ENCODE results near the gene ACTA2. TPM values are rescaled to one million over a fixed set of nuclear protein-coding genes. Genes with fewer than 3 reads are reported as not detected.

The ACTA2 gene
- total RNA-seq, 2 experiments from 2014 or later: 12.9 to 15.0 TPM

- H3K4me1 Mint-ChIP-seq (ENCODE audit: low read depth): peaks cover 16% of the 10 kb centered on the region
- no peaks in the 10 kb centered on the region for H3K9me3 Mint-ChIP-seq (ENCODE audit: insufficient read depth)
- peaks cover 7% of the 10 kb centered on the region for H3K36me3 Mint-ChIP-seq (ENCODE audit: low read depth)
- ChIA-PET POLR2A (no interaction called here), CTCF (no interaction called here)
- no peak overlapping the region for H3K27ac Mint-ChIP-seq
- no peak overlapping the region for H3K4me3 Mint-ChIP-seq
- H3K27me3 Mint-ChIP-seq (ENCODE audit: low read depth): no peaks in the 10 kb centered on the region
- DNase-seq (no peak), ATAC-seq (no peak)
These were observed 14.2 kb upstream of the ACTA2 start for GRCh38 chr10:88966797-88967196.

GRCh38 chr10:88964869-88965415 is 12.4 kb upstream of the ACTA2 start:
- DNase-seq (no peak), ATAC-seq (no peak)
- peaks cover 7% of the 10 kb centered on the region for H3K36me3 Mint-ChIP-seq (ENCODE audit: low read depth)
- POLR2A ChIA-PET: no interaction called here
- no peak overlapping the region for H3K27ac Mint-ChIP-seq
- no peak overlapping the region for H3K4me3 Mint-ChIP-seq
- H3K9me3 Mint-ChIP-seq (ENCODE audit: insufficient read depth): no peaks in the 10 kb centered on the region
- CTCF ChIA-PET: interaction anchor here (1.0 to 1.2 kb wide), 4 partner anchors 17 to 29 kb away, joined by 3 read pairs; partner anchors contain the start of gene FAS
- peaks cover 32% of the 10 kb centered on the region for H3K4me1 Mint-ChIP-seq (ENCODE audit: low read depth)
- H3K27me3 Mint-ChIP-seq (ENCODE audit: low read depth): no peaks in the 10 kb centered on the region

GRCh38 chr10:88964360-88964759 is 11.8 kb upstream of the ACTA2 start:
- DNase-seq (no peak), ATAC-seq (no peak)
- no peak overlapping the region for H3K4me3 Mint-ChIP-seq
- H3K27ac Mint-ChIP-seq: no peak overlapping the region
- H3K27me3 Mint-ChIP-seq (ENCODE audit: low read depth): no peaks in the 10 kb centered on the region
- H3K9me3 Mint-ChIP-seq (ENCODE audit: insufficient read depth): no peaks in the 10 kb centered on the region
- ChIA-PET POLR2A (no interaction called here), CTCF (interaction anchor here (1.0 to 1.3 kb wide), 5 partner anchors 18 to 29 kb away, joined by 3 to 4 read pairs (median 3); partner anchors contain the start of gene FAS)
- peaks cover 10% of the 10 kb centered on the region for H3K36me3 Mint-ChIP-seq (ENCODE audit: low read depth)
- H3K4me1 Mint-ChIP-seq (ENCODE audit: low read depth): peaks cover 32% of the 10 kb centered on the region

GRCh38 chr10:88963318-88963717 is 10.7 kb upstream of the ACTA2 start:
- ChIA-PET CTCF (interaction anchor here (0.9 to 1.3 kb wide), 3 partner anchors 15 to 27 kb away, joined by 4 read pairs; no protein-coding TSS in a partner anchor), POLR2A (no interaction called here)
- Mint-ChIP-seq H3K27ac (no peak overlapping the region), H3K27me3 (ENCODE audit: low read depth) (no peaks in the 10 kb centered on the region), H3K4me3 (no peak overlapping the region), H3K9me3 (ENCODE audit: insufficient read depth) (no peaks in the 10 kb centered on the region), H3K4me1 (ENCODE audit: low read depth) (peaks cover 32% of the 10 kb centered on the region), H3K36me3 (ENCODE audit: low read depth) (peaks cover 10% of the 10 kb centered on the region)
- DNase-seq (no peak), ATAC-seq (no peak)

GRCh38 chr10:88962336-88962735 is 9.8 kb upstream of the ACTA2 start:
- ATAC-seq: peak; percentile 85
- POLR2A ChIA-PET: interaction anchor here (0.6 to 1.1 kb wide), 4 partner anchors 28 to 37 kb away, joined by 3 to 5 read pairs (median 4); partner anchors contain the start of gene FAS

GRCh38 chr10:88961266-88961665 is 8.7 kb upstream of the ACTA2 start:
- no peak overlapping the region for H3K4me3 Mint-ChIP-seq
- H3K27ac Mint-ChIP-seq: no peak overlapping the region
- H3K27me3 Mint-ChIP-seq (ENCODE audit: low read depth): no peaks in the 10 kb centered on the region
- DNase-seq (no peak), ATAC-seq (no peak)
- H3K4me1 Mint-ChIP-seq (ENCODE audit: low read depth): peaks cover 32% of the 10 kb centered on the region
- H3K36me3 Mint-ChIP-seq (ENCODE audit: low read depth): peaks cover 10% of the 10 kb centered on the region
- ChIA-PET CTCF (interaction anchor here (0.9 to 2.5 kb wide), 5 partner anchors 9 to 31 kb away, joined by 3 to 8 read pairs (median 4); partner anchors contain the start of gene FAS), POLR2A (interaction anchor here (1.7 kb wide), 1 partner anchor 30 kb away, joined by 4 read pairs; no protein-coding TSS in a partner anchor)
- no peaks in the 10 kb centered on the region for H3K9me3 Mint-ChIP-seq (ENCODE audit: insufficient read depth)

More at GRCh38 chr10:88962336-88962735, 9.8 kb upstream of the ACTA2 start:
- CTCF ChIA-PET: interaction anchor here (0.6 to 1.3 kb wide), 2 partner anchors 19 to 255 kb away, joined by 3 to 4 read pairs; no protein-coding TSS in a partner anchor
- no peak for DNase-seq
- H3K27me3 Mint-ChIP-seq (ENCODE audit: low read depth): no peaks in the 10 kb centered on the region
- H3K4me1 Mint-ChIP-seq (ENCODE audit: low read depth): peaks cover 32% of the 10 kb centered on the region
- H3K4me3 Mint-ChIP-seq: peak overlapping the region; percentile 17
- peak overlapping the region; percentile 43 for H3K27ac Mint-ChIP-seq
- no peaks in the 10 kb centered on the region for H3K9me3 Mint-ChIP-seq (ENCODE audit: insufficient read depth)
- peaks cover 10% of the 10 kb centered on the region for H3K36me3 Mint-ChIP-seq (ENCODE audit: low read depth)

GRCh38 chr10:88960802-88961201 is 8.2 kb upstream of the ACTA2 start:
- Mint-ChIP-seq H3K9me3 (ENCODE audit: insufficient read depth) (no peaks in the 10 kb centered on the region), H3K4me3 (no peak overlapping the region), H3K27ac (no peak overlapping the region), H3K36me3 (ENCODE audit: low read depth) (peaks cover 10% of the 10 kb centered on the region), H3K27me3 (ENCODE audit: low read depth) (no peaks in the 10 kb centered on the region), H3K4me1 (ENCODE audit: low read depth) (peaks cover 32% of the 10 kb centered on the region)
- DNase-seq (no peak), ATAC-seq (no peak)
- CTCF ChIA-PET: interaction anchor here (0.9 to 2.5 kb wide), 6 partner anchors 9 to 31 kb away, joined by 3 to 8 read pairs (median 4); partner anchors contain the start of gene FAS
- POLR2A ChIA-PET: interaction anchor here (1.7 kb wide), 1 partner anchor 31 kb away, joined by 4 read pairs; no protein-coding TSS in a partner anchor

GRCh38 chr10:88958721-88959120 is 6.1 kb upstream of the ACTA2 start:
- no peak overlapping the region for H3K27ac Mint-ChIP-seq
- ATAC-seq (no peak), DNase-seq (no peak)
- no peaks in the 10 kb centered on the region for H3K27me3 Mint-ChIP-seq (ENCODE audit: low read depth)
- ChIA-PET CTCF (interaction anchor here (2.3 to 3.6 kb wide), 2 partner anchors 24 to 71 kb away, joined by 6 to 17 read pairs; no protein-coding TSS in a partner anchor), POLR2A (no interaction called here)
- H3K4me3 Mint-ChIP-seq: no peak overlapping the region
- peaks cover 33% of the 10 kb centered on the region for H3K4me1 Mint-ChIP-seq (ENCODE audit: low read depth)
- H3K9me3 Mint-ChIP-seq (ENCODE audit: insufficient read depth): peaks cover 2% of the 10 kb centered on the region
- peaks cover 12% of the 10 kb centered on the region for H3K36me3 Mint-ChIP-seq (ENCODE audit: low read depth)

GRCh38 chr10:88957381-88957780 is 4.8 kb upstream of the ACTA2 start:
- ATAC-seq (no peak), DNase-seq (no peak)
- CTCF ChIA-PET: interaction anchor here (0.7 to 3.6 kb wide), 5 partner anchors 12 to 261 kb away, joined by 3 to 17 read pairs (median 4); no protein-coding TSS in a partner anchor
- H3K27ac Mint-ChIP-seq: no peak overlapping the region
- H3K4me1 Mint-ChIP-seq (ENCODE audit: low read depth): peaks cover 24% of the 10 kb centered on the region
- no peak overlapping the region for H3K4me3 Mint-ChIP-seq
- H3K27me3 Mint-ChIP-seq (ENCODE audit: low read depth): no peaks in the 10 kb centered on the region
- H3K36me3 Mint-ChIP-seq (ENCODE audit: low read depth): peaks cover 8% of the 10 kb centered on the region
- peaks cover 3% of the 10 kb centered on the region for H3K9me3 Mint-ChIP-seq (ENCODE audit: insufficient read depth)
- POLR2A ChIA-PET: no interaction called here

- no peak overlapping the region for H3K27ac Mint-ChIP-seq
- ATAC-seq: no peak
- peaks cover 3% of the 10 kb centered on the region for H3K9me3 Mint-ChIP-seq (ENCODE audit: insufficient read depth)
- H3K4me3 Mint-ChIP-seq: no peak overlapping the region
- no peaks in the 10 kb centered on the region for H3K27me3 Mint-ChIP-seq (ENCODE audit: low read depth)
- peaks cover 13% of the 10 kb centered on the region for H3K36me3 Mint-ChIP-seq (ENCODE audit: low read depth)
- DNase-seq: no peak
- peaks cover 2% of the 10 kb centered on the region for H3K4me1 Mint-ChIP-seq (ENCODE audit: low read depth)
- CTCF ChIA-PET: interaction anchor here (0.8 to 2.6 kb wide), 5 partner anchors 11 to 389 kb away, joined by 3 to 8 read pairs (median 5); no protein-coding TSS in a partner anchor
- POLR2A ChIA-PET: no interaction called here
These were observed 2.0 kb upstream of the ACTA2 start for GRCh38 chr10:88954458-88955083.

GRCh38 chr10:88953662-88954061 is 1.1 kb upstream of the ACTA2 start:
- ChIA-PET CTCF (interaction anchor here (0.8 to 2.6 kb wide), 5 partner anchors 10 to 388 kb away, joined by 3 to 8 read pairs (median 5); no protein-coding TSS in a partner anchor), POLR2A (no interaction called here)
- H3K27ac Mint-ChIP-seq: no peak overlapping the region
- no peak for DNase-seq
- peaks cover 13% of the 10 kb centered on the region for H3K36me3 Mint-ChIP-seq (ENCODE audit: low read depth)
- no peak for ATAC-seq
- peaks cover 2% of the 10 kb centered on the region for H3K4me1 Mint-ChIP-seq (ENCODE audit: low read depth)
- H3K27me3 Mint-ChIP-seq (ENCODE audit: low read depth): no peaks in the 10 kb centered on the region
- no peak overlapping the region for H3K4me3 Mint-ChIP-seq
- peaks cover 3% of the 10 kb centered on the region for H3K9me3 Mint-ChIP-seq (ENCODE audit: insufficient read depth)

Measured in activated CD8-positive, alpha-beta T cell treated with anti-CD3 and anti-CD28 coated beads, Interleukin-2, amount 10 ng/mL, durations not matched to agents 7 days and 5 days (primary cell).